ENCODE results near the gene NOD1.

- TF ChIP-seq CTCF (IDR thresholded peaks at IDR 0.05; ENCODE audit: borderline replicate concordance, extremely low read depth, low read length, poor library complexity, severe bottlenecking) (no peak), EZH2 (IDR thresholded peaks at IDR 0.05; ENCODE audit: borderline replicate concordance, low read depth, low read length, severe bottlenecking) (no peak)
Measured at GRCh38 chr7:30411897-30412296, 66.7 kb downstream of the NOD1 start.
